ENCODE measurements around the gene CRTC1.

The CRTC1 gene

GRCh38 chr19:18731562-18732008 is 48.1 kb downstream of the CRTC1 start:
- TF ChIP-seq GATA2 (IDR thresholded peaks at IDR 0.05; ENCODE audit: low read depth, low read length) (no peak), GATA3 (IDR thresholded peaks at IDR 0.05; ENCODE audit: low read depth, low read length) (no peak)

- TF ChIP-seq GATA2 (IDR thresholded peaks at IDR 0.05; ENCODE audit: low read depth, low read length) (no peak; the same call in 1 of the 2 replicates), GATA3 (IDR thresholded peaks at IDR 0.05; ENCODE audit: low read depth, low read length) (no peak)
Measured at GRCh38 chr19:18733196-18733647, 49.7 kb downstream of the CRTC1 start.

- TF ChIP-seq GATA2 (IDR thresholded peaks at IDR 0.05; ENCODE audit: low read depth, low read length) (no peak), GATA3 (IDR thresholded peaks at IDR 0.05; ENCODE audit: low read depth, low read length) (no peak)
Measured at GRCh38 chr19:18735324-18735723, 51.8 kb downstream of the CRTC1 start.

GRCh38 chr19:18735752-18736151 is 52.3 kb downstream of the CRTC1 start:
- TF ChIP-seq GATA2 (IDR thresholded peaks at IDR 0.05; ENCODE audit: low read depth, low read length), result no peak
- TF ChIP-seq GATA3 (IDR thresholded peaks at IDR 0.05; ENCODE audit: low read depth, low read length), result no peak

- TF ChIP-seq GATA3 (IDR thresholded peaks at IDR 0.05; ENCODE audit: low read depth, low read length), result no peak
- no peak for TF ChIP-seq GATA2 (IDR thresholded peaks at IDR 0.05; ENCODE audit: low read depth, low read length)
Measured at GRCh38 chr19:18736415-18737336, 53.2 kb downstream of the CRTC1 start.

GRCh38 chr19:18737337-18737953 is 54.0 kb downstream of the CRTC1 start:
- no peak for TF ChIP-seq GATA2 (IDR thresholded peaks at IDR 0.05; ENCODE audit: low read depth, low read length)
- TF ChIP-seq GATA3 (IDR thresholded peaks at IDR 0.05; ENCODE audit: low read depth, low read length), result no peak

GRCh38 chr19:18737954-18738351 is 54.5 kb downstream of the CRTC1 start:
- TF ChIP-seq GATA2 (IDR thresholded peaks at IDR 0.05; ENCODE audit: low read depth, low read length) (no peak), GATA3 (IDR thresholded peaks at IDR 0.05; ENCODE audit: low read depth, low read length) (no peak)

GRCh38 chr19:18738961-18739690 is 55.6 kb downstream of the CRTC1 start:
- TF ChIP-seq GATA3 (IDR thresholded peaks at IDR 0.05; ENCODE audit: low read depth, low read length), result no peak
- TF ChIP-seq GATA2 (IDR thresholded peaks at IDR 0.05; ENCODE audit: low read depth, low read length), result no peak

- no peak for TF ChIP-seq GATA3 (IDR thresholded peaks at IDR 0.05; ENCODE audit: low read depth, low read length)
- no peak for TF ChIP-seq GATA2 (IDR thresholded peaks at IDR 0.05; ENCODE audit: low read depth, low read length)
Measured at GRCh38 chr19:18741124-18742121, 57.9 kb downstream of the CRTC1 start.

GRCh38 chr19:18742324-18742723 is 58.8 kb downstream of the CRTC1 start:
- TF ChIP-seq GATA3 (IDR thresholded peaks at IDR 0.05; ENCODE audit: low read depth, low read length), result no peak
- TF ChIP-seq GATA2 (IDR thresholded peaks at IDR 0.05; ENCODE audit: low read depth, low read length), result no peak

- TF ChIP-seq GATA2 (IDR thresholded peaks at IDR 0.05; ENCODE audit: low read depth, low read length), result peak; percentile 94
- no peak for TF ChIP-seq GATA3 (IDR thresholded peaks at IDR 0.05; ENCODE audit: low read depth, low read length)
Measured at GRCh38 chr19:18742838-18743783, 59.6 kb downstream of the CRTC1 start.
